Colonic mucosa (tissue), 4 donors: ENCODE results near the gene TUBB. TPM values are rescaled to one million over a fixed set of nuclear protein-coding genes. Genes with fewer than 3 reads are reported as not detected.
"Not testable (repeated sequence)": the region's sequence is repeated elsewhere in the genome, so short reads cannot be mapped to it uniquely, and the experiment has no call there.

Experiments
- DNase-seq: peaks from one replicate; pipeline ENCODE4 v3.0.0-alpha.2; 2020
- H3K27ac ChIP-seq: fragments of 200-600 bp; one replicate; pipeline ENCODE4 v1.8.0; 2021
- H3K27me3 ChIP-seq: fragments of 200-600 bp; one replicate; pipeline ENCODE4 v1.8.0; 2021
- H3K36me3 ChIP-seq: fragments of 200-600 bp; one replicate; pipeline ENCODE4 v1.8.0; 2021
- H3K4me1 ChIP-seq: fragments of 200-600 bp; one replicate; pipeline ENCODE4 v1.8.0; 2021; ENCODE audit warnings: mild to moderate bottlenecking
- H3K4me3 ChIP-seq: fragments of 200-600 bp; one replicate; pipeline ENCODE4 v1.8.0; 2021
- H3K9ac ChIP-seq, 2 donors: one replicate each; pipeline ENCODE4 v1.7.0; 2013; ENCODE audit warnings: control low read depth in 2 of 2, low read depth in 2 of 2, low read length in 2 of 2
- H3K9me3 ChIP-seq: fragments of 200-600 bp; one replicate; pipeline ENCODE4 v1.8.0; 2021
- CTCF ChIP-seq: fragments of 200-600 bp; IDR thresholded peaks from one replicate; pipeline ENCODE4 v1.8.0; 2022; ENCODE audit warnings: antibody characterized with exemption, mild to moderate bottlenecking
- intact Hi-C: fragments of 100-400 bp; cut with DNase I; formaldehyde crosslinking; loops from one replicate; pipeline ENCODE4 v1.14.1; 2022
- total RNA-seq, 2 donors: library from RNA; stranded (reverse); fragmentation: NEBNext Ultra II Directional in 1 of 2; extraction: Animal tissue kit (Norgen Biotek cat#: 25700) in 1 of 2; gene quantifications; one replicate each; pipeline ENCODE4 v1.2.1, GENCODE V29; 2021
- donor health status: healthy.
- donor health status: DM: no; HTN: no; CAD: no.
- donor health status: DM: no; HTN: no; CAD: no.

TUBB gene
- total RNA-seq, 2 donors from 2014 or later: 213 to 605 TPM

DNA sequence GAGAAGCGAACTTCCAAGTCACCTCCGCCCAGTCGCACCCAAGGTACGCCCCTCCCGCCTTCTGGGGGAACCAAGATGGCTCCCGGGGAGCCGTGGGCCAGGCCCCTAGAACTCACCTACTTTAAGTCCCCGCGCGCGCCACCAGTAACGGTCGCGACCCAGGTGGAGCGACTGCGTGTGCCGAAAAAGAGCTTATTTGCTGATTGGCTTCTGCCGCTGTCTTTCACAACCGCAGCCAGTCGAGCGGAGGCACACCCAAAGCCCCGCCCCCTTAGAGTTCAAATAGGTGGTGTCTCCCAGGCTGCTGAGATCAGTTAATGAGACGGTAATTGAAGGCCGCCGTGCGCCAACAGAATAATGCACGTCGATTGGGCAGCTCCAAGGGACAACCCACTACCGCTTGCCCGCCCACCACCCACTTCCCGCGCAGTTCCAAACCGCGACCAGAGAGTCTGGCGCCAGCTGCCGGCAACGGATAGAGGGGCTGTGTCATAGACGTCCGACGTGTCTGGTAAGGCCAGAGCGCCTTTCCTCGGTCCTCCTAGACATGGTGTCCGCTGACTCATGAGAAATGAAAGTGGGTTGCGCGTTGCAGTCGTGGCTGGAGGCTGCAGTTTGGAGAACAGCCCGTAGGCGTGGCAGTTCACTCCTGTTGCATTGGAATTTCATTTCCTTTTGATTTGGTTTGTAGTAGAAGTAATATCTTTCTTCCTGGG lies 2.9 kb upstream of the TUBB start, which contains the start of gene MDC1:
MDC1 (minus strand) TSS at position 153 of the 716 bp plus-strand sequence. CDS start 2,106 bp downstream, outside the sequence.
- H3K4me3 ChIP-seq: peak within 1 kb of the TSS; percentile 56
- H3K27me3 ChIP-seq: no peaks in the 10 kb centered on the region
- peak; percentile 99 for DNase-seq
- TF ChIP-seq CTCF: no peak
- intact Hi-C loops: loop anchor here (2.0 kb wide), 1 partner anchor 26 kb away; the partner anchor contains the start of gene NRM
- H3K9ac ChIP-seq: peak within 1 kb of the TSS; percentile 83 to 84
- H3K27ac ChIP-seq: peak within 1 kb of the TSS; percentile 88
- H3K9me3 ChIP-seq: no peaks in the 10 kb centered on the region
- H3K36me3 ChIP-seq: no peaks in the 10 kb centered on the region
- peaks cover 7% of the 10 kb centered on the region for H3K4me1 ChIP-seq

DNA sequence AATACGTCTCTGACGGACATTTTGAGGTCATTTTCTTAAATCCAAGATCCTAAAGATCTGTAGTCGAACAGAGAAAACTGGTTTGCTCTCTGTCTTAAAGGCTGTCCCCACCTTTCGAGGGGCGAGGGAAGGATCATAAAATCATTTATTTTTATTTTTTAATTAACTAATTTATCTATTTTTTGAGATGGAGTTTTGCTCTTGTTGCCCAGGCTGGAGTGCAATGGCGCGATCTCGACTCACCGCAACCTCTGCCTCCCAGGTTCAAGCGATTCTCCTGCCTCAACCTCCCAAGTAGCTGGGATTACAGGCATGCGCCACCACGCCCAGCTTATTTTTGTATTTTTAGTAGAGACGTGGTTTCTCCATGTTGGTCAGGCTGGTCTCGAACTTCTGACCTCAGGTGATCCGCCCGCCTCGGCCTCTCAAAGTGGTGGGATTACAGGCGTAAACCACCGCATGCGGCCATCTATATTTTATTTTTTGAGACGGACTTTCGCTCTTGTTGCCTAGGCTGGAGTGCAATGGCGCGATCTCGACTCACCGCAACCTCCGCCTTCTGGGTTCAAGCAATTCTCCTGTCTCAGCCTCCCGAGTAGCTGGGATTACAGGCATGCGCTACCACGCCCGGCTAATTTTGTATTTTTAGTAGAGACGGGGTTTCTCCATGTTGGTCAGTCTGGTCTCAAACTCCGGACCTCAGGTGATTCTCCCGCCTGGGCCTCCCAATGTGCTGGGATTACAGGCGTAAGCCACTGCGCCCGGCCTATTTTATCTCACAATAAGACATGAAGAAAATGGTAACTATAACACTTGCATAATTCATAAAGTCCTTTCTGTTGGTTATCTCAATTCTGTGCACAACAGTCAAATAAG lies 2.1 kb upstream of the TUBB start:
- H3K4me3 ChIP-seq: peak overlapping the region; percentile 56
- H3K36me3 ChIP-seq, H3K27me3 ChIP-seq, H3K4me1 ChIP-seq, DNase-seq, H3K9me3 ChIP-seq: not testable (repeated sequence)
- H3K9ac ChIP-seq: peak overlapping the region in 1 of 2 donors; percentile 83
- peak overlapping the region; percentile 88 for H3K27ac ChIP-seq
- intact Hi-C loops: loop anchor here (2.0 kb wide), 1 partner anchor 27 kb away; the partner anchor contains the start of gene NRM

DNA sequence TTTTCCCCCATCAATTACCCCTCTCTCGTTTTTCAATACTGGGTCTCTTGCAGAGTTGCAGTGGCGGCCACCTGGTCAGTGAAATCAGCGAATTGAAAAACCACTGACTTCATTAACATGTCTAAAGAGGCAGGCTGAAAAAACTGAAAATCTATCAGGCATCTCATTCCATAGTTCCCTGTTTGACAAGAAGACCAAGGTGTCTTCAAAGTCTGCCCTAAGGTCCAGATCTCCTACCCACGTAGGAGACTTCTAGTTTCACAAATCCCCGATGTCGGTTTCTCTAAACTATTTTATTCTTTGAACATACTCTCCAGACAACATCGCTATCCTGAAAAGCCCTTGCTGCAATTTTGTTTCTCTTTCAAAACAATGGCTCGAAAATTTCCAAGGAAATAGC lies 796 bp upstream of the TUBB start:
- peak overlapping the region; percentile 95 for H3K27ac ChIP-seq
- intact Hi-C loops: no loop called here
- H3K4me1 ChIP-seq: peaks cover 7% of the 10 kb centered on the region
- peak overlapping the region; percentile 65 to 80 for H3K9ac ChIP-seq
- TF ChIP-seq CTCF: no peak
- H3K9me3 ChIP-seq: no peaks in the 10 kb centered on the region
- H3K27me3 ChIP-seq: no peaks in the 10 kb centered on the region
- peaks cover 15% of the 10 kb centered on the region for H3K36me3 ChIP-seq
- H3K4me3 ChIP-seq: peak overlapping the region; percentile 80
- DNase-seq: no peak

- Histone ChIP-seq H3K9ac (peak overlapping the region; percentile 80 to 83), H3K9me3 (no peaks in the 10 kb centered on the region), H3K27me3 (no peaks in the 10 kb centered on the region), H3K27ac (peak overlapping the region; percentile 95), H3K4me3 (peak overlapping the region; percentile 80), H3K36me3 (peaks cover 20% of the 10 kb centered on the region), H3K4me1 (peaks cover 7% of the 10 kb centered on the region)
- TF ChIP-seq CTCF: no peak
- peak; percentile 78 for DNase-seq
- intact Hi-C loops: no loop called here
Measured at GRCh38 chr6:30720738-30721197, 616 bp downstream of the TUBB start.

GRCh38 chr6:30721198-30722024 lies 1.3 kb downstream of the TUBB start:
- peaks cover 3% of the 10 kb centered on the region for H3K4me1 ChIP-seq

DNA sequence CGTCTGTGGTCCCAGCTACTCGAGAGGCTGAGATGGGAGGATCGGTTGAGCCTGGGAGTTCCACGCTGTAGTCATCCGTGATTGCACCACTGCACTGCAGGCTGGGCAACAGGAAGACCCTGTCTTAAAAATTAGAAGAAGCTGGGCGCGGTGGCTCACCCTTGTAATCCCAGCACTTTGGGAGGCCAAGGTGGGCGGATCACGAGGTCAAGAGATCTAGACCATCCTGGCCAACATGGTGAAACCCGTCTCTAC lies 1.8 kb downstream of the TUBB start:
- DNase-seq: peak; percentile 33
- Histone ChIP-seq H3K9ac (peak overlapping the region; percentile 87 to 89), H3K4me3 (peak overlapping the region; percentile 80), H3K27ac (peak overlapping the region; percentile 95), H3K36me3 (peaks cover 20% of the 10 kb centered on the region)
- intact Hi-C loops: loop anchor here (1.0 kb wide), 1 partner anchor 43 kb away; no protein-coding TSS in a partner anchor
- not testable (repeated sequence) for H3K27me3 ChIP-seq, H3K9me3 ChIP-seq, H3K4me1 ChIP-seq

More at GRCh38 chr6:30721198-30722024, 1.3 kb downstream of the TUBB start:
- intact Hi-C loops: loop anchor here (1.0 kb wide), 1 partner anchor 42 kb away; no protein-coding TSS in a partner anchor
- peak overlapping the region; percentile 87 to 89 for H3K9ac ChIP-seq
- no peaks in the 10 kb centered on the region for H3K27me3 ChIP-seq
- H3K9me3 ChIP-seq: no peaks in the 10 kb centered on the region
- H3K36me3 ChIP-seq: peaks cover 20% of the 10 kb centered on the region
- peak overlapping the region; percentile 80 for H3K4me3 ChIP-seq
- peak overlapping the region; percentile 95 for H3K27ac ChIP-seq
- DNase-seq: peak; percentile 91
- peak; percentile 52 for TF ChIP-seq CTCF
